SK-N-SH (cell line): ENCODE measurements around the gene IMMP1L. TPM values are rescaled to one million over a fixed set of nuclear protein-coding genes. Genes with fewer than 3 reads are reported as not detected.

ENCODE experiments used
- CTCF ChIA-PET: fragments of 300-600, 350-600 bp; formaldehyde crosslinking; extraction: SDS; loops from one replicate; lab custom pipeline; 2021; lab: Yijun Ruan, JAX
- POLR2A ChIA-PET: fragments of 350-600 bp; sonication (Branson Sonifier 250); formaldehyde crosslinking; extraction: SDS; loops from one replicate; lab custom pipeline; 2020; ENCODE audit warnings: antibody characterized with exemption, inconsistent platforms; lab: Yijun Ruan, JAX
- DNase-seq: peaks from one replicate; pipeline ENCODE4 v3.0.0; 2012
- H2AFZ ChIP-seq: fragments of 200-600 bp; sonication (generic); 2 replicates; pipeline ENCODE4 v1.8.1; 2016; ENCODE audit warnings: antibody characterized with exemption, mild to moderate bottlenecking, low read depth
- H3F3A ChIP-seq: fragments of 200-600 bp; sonication (generic); replicated peaks from 2 replicates; pipeline ENCODE3; 2016; ENCODE audit warnings: antibody characterized with exemption, mild to moderate bottlenecking; ENCODE audit not compliant: insufficient read depth
- H3K27ac ChIP-seq, 2 experiments: fragments of 200-500 bp in 1 of 2; fragments of 200-600 bp in 1 of 2; sonication (Bioruptor generic) in 1 of 2; sonication (generic), shearing (Covaris generic) in 1 of 2; 2 replicates each; pipeline versions ENCODE4 v1.5.1 to v1.6.1; 2014 to 2016; ENCODE audit warnings: low read depth in 2 of 2, inconsistent platforms in 1 of 2, low read length in 1 of 2, mild to moderate bottlenecking in 1 of 2, mixed read lengths in 1 of 2
- H3K27me3 ChIP-seq: fragments of 200-600 bp; sonication (generic), shearing (Covaris generic); 2 replicates; pipeline ENCODE4 v1.6.1; 2016; ENCODE audit warnings: mixed run types; ENCODE audit not compliant: insufficient read depth
- H3K36me3 ChIP-seq, 2 experiments: fragments of 200-500 bp in 1 of 2; fragments of 200-600 bp in 1 of 2; sonication (Bioruptor generic) in 1 of 2; sonication (generic) in 1 of 2; replicated peaks in 1 of 2; 2 replicates each; pipeline versions ENCODE3 to v1.5.1; 2014 to 2016; ENCODE audit warnings: low read length in 1 of 2, mild to moderate bottlenecking in 1 of 2; ENCODE audit not compliant: insufficient read depth in 2 of 2, control insufficient read depth in 1 of 2
- H3K4me1 ChIP-seq, 2 experiments: fragments of 200-500 bp in 1 of 2; fragments of 200-600 bp in 1 of 2; sonication (Bioruptor generic) in 1 of 2; sonication (generic), shearing (Covaris generic) in 1 of 2; 2 replicates each; pipeline versions ENCODE4 v1.5.1 to v1.6.1; 2014 to 2016; ENCODE audit warnings: low read depth in 1 of 2, low read length in 1 of 2, mixed run types in 1 of 2; ENCODE audit not compliant: insufficient read depth in 2 of 2, control insufficient read depth in 1 of 2
- H3K4me2 ChIP-seq: fragments of 200-600 bp; sonication (generic), shearing (Covaris generic); 2 replicates; pipeline ENCODE4 v1.6.1; 2017; ENCODE audit warnings: mixed run types
- H3K4me3 ChIP-seq, 2 experiments: fragments of 200-500 bp in 1 of 2; fragments of 200-600 bp in 1 of 2; sonication (Bioruptor generic) in 1 of 2; sonication (generic), shearing (Covaris generic) in 1 of 2; 2 replicates each; pipeline versions ENCODE4 v1.5.1 to v1.8.1; 2014 to 2016; ENCODE audit warnings: low read depth in 2 of 2, inconsistent platforms in 1 of 2, low read length in 1 of 2, mild to moderate bottlenecking in 1 of 2, mixed read lengths in 1 of 2, moderate library complexity in 1 of 2
- H3K79me2 ChIP-seq: fragments of 200-600 bp; sonication (generic); 2 replicates; pipeline ENCODE4 v1.8.1; 2017; ENCODE audit warnings: mild to moderate bottlenecking; ENCODE audit not compliant: insufficient read depth
- H3K9ac ChIP-seq: fragments of 200-600 bp; sonication (generic); 2 replicates; pipeline ENCODE4 v1.6.1; 2017; ENCODE audit warnings: mixed run types
- H3K9me2 ChIP-seq: fragments of 200-600 bp; sonication (generic); 2 replicates; pipeline ENCODE4 v1.6.1; 2017; ENCODE audit warnings: mixed run types
- H3K9me3 ChIP-seq: fragments of 200-600 bp; sonication (generic); 2 replicates; pipeline ENCODE4 v1.6.1; 2017; ENCODE audit warnings: mixed run types, mild to moderate bottlenecking, moderate library complexity
- H4K20me1 ChIP-seq: fragments of 200-600 bp; sonication (generic); 2 replicates; pipeline ENCODE4 v1.6.1; 2017; ENCODE audit warnings: mild to moderate bottlenecking, mixed run types; ENCODE audit not compliant: insufficient read depth
- ELF1 ChIP-seq: IDR thresholded peaks from 2 replicates; pipeline ENCODE4 v1.4.0; 2012
- EP300 ChIP-seq, 2 experiments: IDR thresholded peaks; 2 replicates each; pipeline versions ENCODE4 v1.4.0 to v1.6.1; 2012; ENCODE audit warnings: borderline replicate concordance in 1 of 2, low read depth in 1 of 2, low read length in 1 of 2
- EZH2phosphoT487 ChIP-seq: fragments of 200-600 bp; sonication (generic); IDR thresholded peaks from 2 replicates; pipeline ENCODE4 v1.6.1; 2017; ENCODE audit warnings: low read depth, mixed run types, mild to moderate bottlenecking, antibody characterized with exemption, moderate library complexity, borderline replicate concordance
- FOSL2 ChIP-seq: IDR thresholded peaks from 2 replicates; pipeline ENCODE4 v1.4.0; 2012; ENCODE audit warnings: low read depth, mild to moderate bottlenecking, moderate library complexity, borderline replicate concordance
- FOXM1 ChIP-seq: IDR thresholded peaks from 2 replicates; pipeline ENCODE4 v1.4.0; 2012; ENCODE audit warnings: low read depth, mild to moderate bottlenecking
- GABPA ChIP-seq: IDR thresholded peaks from 2 replicates; pipeline ENCODE4 v1.4.0; 2012; ENCODE audit warnings: low read depth, mild to moderate bottlenecking
- GATA2 ChIP-seq: sonication (generic); formaldehyde crosslinking; IDR thresholded peaks from 2 replicates; pipeline ENCODE4 v1.5.0; 2020; ENCODE audit warnings: mild to moderate bottlenecking, missing genetic modification reagents
- MXI1 ChIP-seq: IDR thresholded peaks from 2 replicates; pipeline ENCODE4 v1.6.1; 2012; ENCODE audit warnings: mild to moderate bottlenecking, low read depth, low read length, improper control_type of control experiment
- NFIC ChIP-seq: IDR thresholded peaks from 2 replicates; pipeline ENCODE4 v1.4.0; 2012; ENCODE audit warnings: borderline replicate concordance
- NRF1 ChIP-seq: IDR thresholded peaks from 2 replicates; pipeline ENCODE4 v1.6.1; 2012; ENCODE audit warnings: low read depth, mild to moderate bottlenecking, low read length
- RAD21 ChIP-seq: IDR thresholded peaks from 2 replicates; pipeline ENCODE4 v1.6.1; 2012; ENCODE audit warnings: mild to moderate bottlenecking, low read length
- RCOR1 ChIP-seq: fragments of 150-350 bp; IDR thresholded peaks from 2 replicates; pipeline ENCODE4 v1.6.1; 2017; ENCODE audit warnings: antibody characterized with exemption, low read length
- SIN3A ChIP-seq: IDR thresholded peaks from 2 replicates; pipeline ENCODE4 v1.6.1; 2012; ENCODE audit warnings: low read depth, mild to moderate bottlenecking, low read length, moderate library complexity, borderline replicate concordance
- TCF12 ChIP-seq: IDR thresholded peaks from 2 replicates; pipeline ENCODE4 v1.4.0; 2012
- WGBS: methylation state at CpG from one replicate; pipeline ENCODE4 v1.1.6; 2017; ENCODE audit warnings: low lambda C conversion rate; 5-methylcytosine and 5-hydroxymethylcytosine counted together
- polyA plus RNA-seq, 3 experiments: library from polyadenylated mRNA; depleted of rRNA; stranded (reverse); fragments of >200 nt; gene quantifications; 2 replicates each; pipeline ENCODE4 v1.2.3, GENCODE V29; 2012
- TF ChIP-seq, protein P1 (sequence below): IDR thresholded peaks from 2 replicates; pipeline ENCODE4 v1.4.0; 2012; ENCODE audit warnings: low read depth
- TF ChIP-seq, protein P2 (sequence below): IDR thresholded peaks from 2 replicates; pipeline ENCODE4 v1.6.1; 2012; ENCODE audit warnings: mild to moderate bottlenecking, low read depth, low read length, moderate library complexity
- TF ChIP-seq, protein P3 (sequence below): fragments of 200-600 bp; sonication (generic); IDR thresholded peaks from 2 replicates; pipeline ENCODE4 v1.6.1; 2017; ENCODE audit warnings: antibody characterized with exemption, mild to moderate bottlenecking, moderate library complexity
- TF ChIP-seq, protein P4 (sequence below): fragments of 150-350 bp; IDR thresholded peaks from 2 replicates; pipeline ENCODE4 v1.6.1; 2017; ENCODE audit warnings: antibody characterized with exemption, low read length, low read depth, borderline replicate concordance

IMMP1L gene
- polyA plus RNA-seq, 1 of the 3 experiments (the other 2 are of a cell fraction), result 40.9 TPM

DNA sequence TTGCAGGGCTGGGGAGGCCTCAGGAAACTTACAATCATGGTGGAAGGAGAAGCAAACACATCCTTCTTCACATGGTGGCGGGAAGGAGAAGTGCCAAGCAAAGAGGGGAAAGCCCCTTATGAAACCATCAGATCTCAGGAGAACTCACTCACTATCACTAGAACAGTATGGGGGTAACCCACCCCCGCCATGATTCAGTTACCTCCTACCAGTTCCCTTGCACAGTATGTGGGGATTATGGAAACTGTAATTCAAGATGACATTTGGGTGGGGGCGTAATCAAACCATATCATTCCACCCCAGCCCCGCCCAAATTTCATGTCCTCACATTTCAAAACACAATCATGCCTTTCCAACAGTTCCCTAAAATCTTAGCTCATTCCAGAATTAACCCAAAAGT lies 16.2 kb downstream of the IMMP1L start:
- Histone ChIP-seq H3K9me2 (no peaks in the 10 kb centered on the region), H3K9me3 (no peaks in the 10 kb centered on the region), H2AFZ (no peak overlapping the region), H3K36me3 (peaks cover 0 to 10% of the 10 kb centered on the region in 2 experiments), H3K27ac (no peak overlapping the region), H3K4me1 (no peaks in the 10 kb centered on the region), H4K20me1 (no peaks in the 10 kb centered on the region), H3K4me2 (no peak overlapping the region), H3K27me3 (no peaks in the 10 kb centered on the region), H3K9ac (no peak overlapping the region), H3K4me3 (no peak overlapping the region), H3K79me2 (peaks cover 20% of the 10 kb centered on the region), H3F3A (no peaks in the 10 kb centered on the region)
- no peak for TF ChIP-seq MXI1
- TF ChIP-seq, protein P1, sequence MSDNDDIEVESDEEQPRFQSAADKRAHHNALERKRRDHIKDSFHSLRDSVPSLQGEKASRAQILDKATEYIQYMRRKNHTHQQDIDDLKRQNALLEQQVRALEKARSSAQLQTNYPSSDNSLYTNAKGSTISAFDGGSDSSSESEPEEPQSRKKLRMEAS, result no peak
- no peak for TF ChIP-seq EP300 (IDR thresholded peaks at IDR 0.05; ENCODE audit: borderline replicate concordance in 1 of 2, low read depth in 1 of 2, low read length in 1 of 2)
- TF ChIP-seq, protein P2, sequence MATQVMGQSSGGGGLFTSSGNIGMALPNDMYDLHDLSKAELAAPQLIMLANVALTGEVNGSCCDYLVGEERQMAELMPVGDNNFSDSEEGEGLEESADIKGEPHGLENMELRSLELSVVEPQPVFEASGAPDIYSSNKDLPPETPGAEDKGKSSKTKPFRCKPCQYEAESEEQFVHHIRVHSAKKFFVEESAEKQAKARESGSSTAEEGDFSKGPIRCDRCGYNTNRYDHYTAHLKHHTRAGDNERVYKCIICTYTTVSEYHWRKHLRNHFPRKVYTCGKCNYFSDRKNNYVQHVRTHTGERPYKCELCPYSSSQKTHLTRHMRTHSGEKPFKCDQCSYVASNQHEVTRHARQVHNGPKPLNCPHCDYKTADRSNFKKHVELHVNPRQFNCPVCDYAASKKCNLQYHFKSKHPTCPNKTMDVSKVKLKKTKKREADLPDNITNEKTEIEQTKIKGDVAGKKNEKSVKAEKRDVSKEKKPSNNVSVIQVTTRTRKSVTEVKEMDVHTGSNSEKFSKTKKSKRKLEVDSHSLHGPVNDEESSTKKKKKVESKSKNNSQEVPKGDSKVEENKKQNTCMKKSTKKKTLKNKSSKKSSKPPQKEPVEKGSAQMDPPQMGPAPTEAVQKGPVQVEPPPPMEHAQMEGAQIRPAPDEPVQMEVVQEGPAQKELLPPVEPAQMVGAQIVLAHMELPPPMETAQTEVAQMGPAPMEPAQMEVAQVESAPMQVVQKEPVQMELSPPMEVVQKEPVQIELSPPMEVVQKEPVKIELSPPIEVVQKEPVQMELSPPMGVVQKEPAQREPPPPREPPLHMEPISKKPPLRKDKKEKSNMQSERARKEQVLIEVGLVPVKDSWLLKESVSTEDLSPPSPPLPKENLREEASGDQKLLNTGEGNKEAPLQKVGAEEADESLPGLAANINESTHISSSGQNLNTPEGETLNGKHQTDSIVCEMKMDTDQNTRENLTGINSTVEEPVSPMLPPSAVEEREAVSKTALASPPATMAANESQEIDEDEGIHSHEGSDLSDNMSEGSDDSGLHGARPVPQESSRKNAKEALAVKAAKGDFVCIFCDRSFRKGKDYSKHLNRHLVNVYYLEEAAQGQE, result no peak
- no peak for TF ChIP-seq RAD21
- TF ChIP-seq, protein P3, sequence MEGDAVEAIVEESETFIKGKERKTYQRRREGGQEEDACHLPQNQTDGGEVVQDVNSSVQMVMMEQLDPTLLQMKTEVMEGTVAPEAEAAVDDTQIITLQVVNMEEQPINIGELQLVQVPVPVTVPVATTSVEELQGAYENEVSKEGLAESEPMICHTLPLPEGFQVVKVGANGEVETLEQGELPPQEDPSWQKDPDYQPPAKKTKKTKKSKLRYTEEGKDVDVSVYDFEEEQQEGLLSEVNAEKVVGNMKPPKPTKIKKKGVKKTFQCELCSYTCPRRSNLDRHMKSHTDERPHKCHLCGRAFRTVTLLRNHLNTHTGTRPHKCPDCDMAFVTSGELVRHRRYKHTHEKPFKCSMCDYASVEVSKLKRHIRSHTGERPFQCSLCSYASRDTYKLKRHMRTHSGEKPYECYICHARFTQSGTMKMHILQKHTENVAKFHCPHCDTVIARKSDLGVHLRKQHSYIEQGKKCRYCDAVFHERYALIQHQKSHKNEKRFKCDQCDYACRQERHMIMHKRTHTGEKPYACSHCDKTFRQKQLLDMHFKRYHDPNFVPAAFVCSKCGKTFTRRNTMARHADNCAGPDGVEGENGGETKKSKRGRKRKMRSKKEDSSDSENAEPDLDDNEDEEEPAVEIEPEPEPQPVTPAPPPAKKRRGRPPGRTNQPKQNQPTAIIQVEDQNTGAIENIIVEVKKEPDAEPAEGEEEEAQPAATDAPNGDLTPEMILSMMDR, result no peak
- no peak for TF ChIP-seq FOSL2
- no peak for TF ChIP-seq ELF1
- no peak for TF ChIP-seq GABPA
- TF ChIP-seq NFIC, result no peak
- TF ChIP-seq NRF1, result no peak
- TF ChIP-seq, protein P4, sequence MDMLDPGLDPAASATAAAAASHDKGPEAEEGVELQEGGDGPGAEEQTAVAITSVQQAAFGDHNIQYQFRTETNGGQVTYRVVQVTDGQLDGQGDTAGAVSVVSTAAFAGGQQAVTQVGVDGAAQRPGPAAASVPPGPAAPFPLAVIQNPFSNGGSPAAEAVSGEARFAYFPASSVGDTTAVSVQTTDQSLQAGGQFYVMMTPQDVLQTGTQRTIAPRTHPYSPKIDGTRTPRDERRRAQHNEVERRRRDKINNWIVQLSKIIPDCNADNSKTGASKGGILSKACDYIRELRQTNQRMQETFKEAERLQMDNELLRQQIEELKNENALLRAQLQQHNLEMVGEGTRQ, result no peak
- no peak for TF ChIP-seq SIN3A
- no peak for TF ChIP-seq RCOR1
- no peak for TF ChIP-seq EZH2phosphoT487
- no peak for TF ChIP-seq TCF12
- no peak for TF ChIP-seq FOXM1
- no peak for TF ChIP-seq GATA2 (CRISPR knock-in tag)
- ChIA-PET POLR2A (no interaction called here), CTCF (no interaction called here)
- 98% methylated on average over 4 of the region's 4 CpGs for WGBS
- DNase-seq, result no peak
